GM12865 (cell line): ENCODE data around the gene STXBP5.
"Not testable (repeated sequence)": the region's sequence is repeated elsewhere in the genome, so short reads cannot be mapped to it uniquely, and the experiment has no call there.

Source experiments
- DNase-seq: peaks from one replicate; pipeline ENCODE4 v3.0.0; 2010; ENCODE audit warnings: low read depth
- H3K4me3 ChIP-seq: 2 replicates; pipeline ENCODE4 v1.5.1; 2011; ENCODE audit warnings: mild to moderate bottlenecking, low read depth, low read length, control low read depth
- CTCF ChIP-seq: IDR thresholded peaks from 2 replicates; pipeline ENCODE4 v1.5.1; 2011; ENCODE audit warnings: low read length, control low read depth, low read depth, inconsistent platforms; ENCODE audit not compliant: insufficient read depth; ENCODE audit errors: missing control alignments

STXBP5 gene

GRCh38 chr6:147248859-147249258 is 44.6 kb downstream of the STXBP5 start:
- TF ChIP-seq CTCF: no peak
- H3K4me3 ChIP-seq: no peak overlapping the region
- DNase-seq: no peak

DNA sequence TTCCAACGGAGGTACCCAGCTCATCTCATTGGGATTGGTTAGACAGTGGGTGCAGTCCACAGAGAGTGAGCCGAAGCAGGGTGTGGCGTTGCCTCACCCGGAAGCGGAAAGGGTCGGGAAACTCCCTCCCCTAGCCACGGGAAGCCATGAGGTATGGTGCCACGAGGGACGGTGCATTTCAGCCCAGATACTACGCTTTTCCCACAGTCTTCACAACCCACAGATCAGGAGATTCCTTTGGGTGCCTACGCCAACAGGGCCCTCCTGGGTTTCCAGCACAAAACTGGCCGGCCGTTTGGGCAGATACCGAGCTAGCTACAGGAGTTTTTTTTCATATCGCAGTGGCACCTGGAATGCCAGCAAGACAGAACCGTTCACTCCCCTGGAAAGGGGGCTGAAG is 46.9 kb downstream of the STXBP5 start:
- H3K4me3 ChIP-seq: no peak overlapping the region
- no peak for TF ChIP-seq CTCF
- DNase-seq: no peak

GRCh38 chr6:147254929-147255473 is 50.8 kb downstream of the STXBP5 start:
- not testable (repeated sequence) for H3K4me3 ChIP-seq, DNase-seq

DNA sequence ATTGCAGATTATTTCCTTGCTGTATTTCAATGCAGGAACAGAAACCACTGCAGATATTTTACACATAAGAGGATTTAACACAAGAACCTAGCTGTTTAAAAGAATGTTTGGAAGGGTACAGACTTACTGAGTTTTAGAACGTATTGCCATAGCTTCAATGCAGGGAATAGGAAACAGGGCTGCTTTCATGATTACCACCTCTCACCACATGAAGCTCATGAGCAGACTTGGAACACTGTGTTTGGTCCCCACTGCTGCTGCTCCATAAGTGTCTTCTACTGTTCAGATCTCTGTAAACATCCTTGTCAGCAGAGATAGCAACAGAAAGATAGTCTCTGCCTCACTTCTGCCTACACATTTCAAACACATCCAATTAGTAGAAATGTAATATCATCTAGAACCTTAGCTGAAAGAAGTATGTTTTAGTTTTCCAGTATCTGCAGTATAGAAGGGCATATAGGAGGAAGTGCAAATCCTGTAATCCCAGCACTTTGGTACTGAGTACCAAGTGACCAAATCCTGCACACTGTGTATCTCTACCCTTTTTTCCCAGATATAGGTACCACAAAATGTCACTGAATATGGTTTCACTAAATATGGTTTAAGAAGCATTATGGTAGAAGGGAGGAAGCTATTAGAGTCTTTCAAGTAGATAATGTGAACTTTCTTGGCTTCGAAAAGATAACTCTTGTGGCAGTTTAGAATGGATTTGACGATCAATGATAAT is 51.9 kb downstream of the STXBP5 start:
- TF ChIP-seq CTCF: no peak

GRCh38 chr6:147257760-147258159 is 53.5 kb downstream of the STXBP5 start:
- no peak overlapping the region for H3K4me3 ChIP-seq
- DNase-seq: no peak
- no peak for TF ChIP-seq CTCF

More for the DNA sequence above, 51.9 kb downstream of the STXBP5 start:
- no peak overlapping the region for H3K4me3 ChIP-seq
- no peak for DNase-seq

DNA sequence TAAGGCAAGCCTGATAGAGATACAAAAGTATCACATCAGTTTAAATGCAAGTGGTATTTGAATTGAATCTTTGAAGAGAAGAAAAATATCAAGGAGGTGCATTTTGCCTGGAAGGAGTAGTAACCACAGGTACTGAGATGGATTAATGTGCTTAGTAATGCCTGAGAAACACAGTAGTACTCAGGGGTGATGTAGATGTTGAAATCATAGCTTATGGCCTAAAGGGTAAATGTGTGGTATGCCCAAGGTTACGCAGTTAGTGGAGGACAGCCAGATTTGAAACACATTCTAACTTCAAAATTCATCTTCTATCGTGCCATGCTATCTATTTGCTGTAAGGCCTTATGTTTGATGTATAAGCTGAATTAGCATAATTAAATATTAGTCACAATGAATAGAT is 55.9 kb downstream of the STXBP5 start:
- H3K4me3 ChIP-seq: no peak overlapping the region
- DNase-seq: no peak
- no peak for TF ChIP-seq CTCF

DNA sequence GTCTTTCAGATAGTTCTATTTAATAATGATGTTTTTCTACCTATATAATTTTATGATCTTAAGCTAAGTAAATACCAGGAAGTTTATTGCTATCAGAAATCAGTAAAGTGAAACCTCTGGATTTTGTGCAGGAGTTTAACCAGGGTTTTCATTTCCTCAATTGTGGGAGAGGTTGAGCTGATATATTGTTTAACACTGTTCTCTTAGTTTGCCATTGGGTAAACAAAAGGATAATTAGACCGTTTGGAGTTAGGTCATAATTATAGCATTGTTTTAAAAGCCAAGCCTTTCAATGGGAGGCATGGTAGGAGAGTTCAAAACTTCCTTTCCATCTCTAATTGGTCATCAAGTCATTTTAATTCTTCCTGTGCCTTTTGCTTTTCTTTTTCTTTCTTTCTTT is 58.7 kb downstream of the STXBP5 start:
- TF ChIP-seq CTCF: no peak
- no peak overlapping the region for H3K4me3 ChIP-seq
- DNase-seq: no peak
